ENCODE measurements around the gene CTNS. TPM values are rescaled to one million over a fixed set of nuclear protein-coding genes. Genes with fewer than 3 reads are reported as not detected.

CTNS gene
- total RNA-seq, 4 donors from 2014 or later = 1.2 to 25.7 (median 18.8) TPM

DNA sequence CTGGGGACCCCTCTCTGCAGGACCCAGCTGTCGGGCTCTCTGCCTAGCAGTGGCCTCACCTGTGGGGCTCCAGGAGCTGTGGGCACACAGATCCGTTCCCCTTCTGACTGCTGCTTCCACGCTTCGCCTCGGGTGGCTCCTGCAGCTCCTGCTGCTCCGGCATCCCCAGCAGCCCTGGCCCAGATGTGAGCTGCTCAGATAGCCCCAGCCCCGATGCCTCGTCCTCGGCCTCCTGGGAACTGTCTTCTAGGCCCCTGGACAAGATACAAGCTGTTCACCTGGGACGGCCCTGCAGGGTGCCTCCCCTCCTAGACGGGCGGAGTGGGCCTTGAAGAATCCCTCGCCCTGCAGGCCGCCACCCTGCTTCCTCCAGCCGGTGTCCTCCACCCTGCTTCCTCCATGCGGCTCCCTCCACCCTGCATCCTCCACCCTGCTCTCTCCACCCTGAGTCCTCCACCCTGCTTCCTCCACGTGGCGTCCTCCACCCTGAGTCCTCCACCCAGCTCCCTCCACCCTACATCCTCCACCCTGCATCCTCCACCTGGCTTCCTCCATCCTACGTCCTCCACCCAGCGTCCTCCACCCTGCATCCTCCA, 43.1 kb downstream of the CTNS start:
- peaks cover 22% of the 10 kb centered on the region for H3K27me3 ChIP-seq
- WGBS, 2 donors (ENCODE audit: low coverage in 1 of 2) = 35 to 40% methylated on average over 4 to 20 of the region's 20 CpGs
- TF ChIP-seq POLR2AphosphoS5 (IDR thresholded peaks at IDR 0.05) = no peak
- TF ChIP-seq, protein P1, sequence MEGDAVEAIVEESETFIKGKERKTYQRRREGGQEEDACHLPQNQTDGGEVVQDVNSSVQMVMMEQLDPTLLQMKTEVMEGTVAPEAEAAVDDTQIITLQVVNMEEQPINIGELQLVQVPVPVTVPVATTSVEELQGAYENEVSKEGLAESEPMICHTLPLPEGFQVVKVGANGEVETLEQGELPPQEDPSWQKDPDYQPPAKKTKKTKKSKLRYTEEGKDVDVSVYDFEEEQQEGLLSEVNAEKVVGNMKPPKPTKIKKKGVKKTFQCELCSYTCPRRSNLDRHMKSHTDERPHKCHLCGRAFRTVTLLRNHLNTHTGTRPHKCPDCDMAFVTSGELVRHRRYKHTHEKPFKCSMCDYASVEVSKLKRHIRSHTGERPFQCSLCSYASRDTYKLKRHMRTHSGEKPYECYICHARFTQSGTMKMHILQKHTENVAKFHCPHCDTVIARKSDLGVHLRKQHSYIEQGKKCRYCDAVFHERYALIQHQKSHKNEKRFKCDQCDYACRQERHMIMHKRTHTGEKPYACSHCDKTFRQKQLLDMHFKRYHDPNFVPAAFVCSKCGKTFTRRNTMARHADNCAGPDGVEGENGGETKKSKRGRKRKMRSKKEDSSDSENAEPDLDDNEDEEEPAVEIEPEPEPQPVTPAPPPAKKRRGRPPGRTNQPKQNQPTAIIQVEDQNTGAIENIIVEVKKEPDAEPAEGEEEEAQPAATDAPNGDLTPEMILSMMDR (IDR thresholded peaks at IDR 0.05) = no peak
- TF ChIP-seq EP300 (IDR thresholded peaks at IDR 0.05; ENCODE audit: low read depth) = no peak
- TF ChIP-seq POLR2A (IDR thresholded peaks at IDR 0.05) = no peak
- no peaks in the 10 kb centered on the region for H3K9me3 ChIP-seq
- H3K4me3 ChIP-seq = no peak overlapping the region
- no peak for DNase-seq
- H3K4me1 ChIP-seq = no peaks in the 10 kb centered on the region
- H3K36me3 ChIP-seq = no peaks in the 10 kb centered on the region
- no peak overlapping the region for H3K27ac ChIP-seq
- in situ Hi-C loops (cut with MboI; ENCODE audit: low pct_ligation_motif_present in 1 of 4, low pct_unique_long_range_greater_than_20kb in 1 of 4, low sequenced_read_pairs in 3 of 4) (no loop called here), intact Hi-C loops (cut with DNase I; ENCODE audit: low total_unique reads) (no loop called here)

DNA sequence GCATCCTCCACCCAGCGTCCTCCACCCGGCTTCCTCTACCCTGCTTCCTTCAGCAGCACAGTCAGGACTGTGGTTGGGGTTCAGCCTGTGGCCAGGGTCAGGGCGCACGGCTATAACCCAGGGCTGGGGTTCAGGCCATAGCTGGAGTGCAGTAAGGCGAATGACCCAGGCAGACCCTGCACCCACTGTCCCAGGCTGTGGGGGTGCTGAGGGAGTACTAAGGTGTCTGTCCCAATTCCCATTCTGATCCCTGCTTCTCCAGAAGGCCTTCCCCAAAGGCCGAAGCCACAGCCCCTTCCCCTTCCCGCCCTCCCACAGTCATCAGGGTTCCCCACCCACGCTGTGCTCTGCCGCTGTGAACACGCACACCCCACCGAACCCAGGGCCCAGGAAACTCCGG, 44.5 kb downstream of the CTNS start:
- 84 to 90% methylated on average over 4 to 12 of the region's 12 CpGs for WGBS, 2 donors (ENCODE audit: low coverage in 1 of 2)
- Histone ChIP-seq H3K9me3 (no peaks in the 10 kb centered on the region), H3K4me1 (no peaks in the 10 kb centered on the region), H3K27ac (no peak overlapping the region), H3K4me3 (no peak overlapping the region), H3K27me3 (peaks cover 30% of the 10 kb centered on the region), H3K36me3 (no peaks in the 10 kb centered on the region)
- TF ChIP-seq EP300 (IDR thresholded peaks at IDR 0.05; ENCODE audit: low read depth) = no peak
- TF ChIP-seq, protein P1 (IDR thresholded peaks at IDR 0.05) = no peak
- TF ChIP-seq POLR2AphosphoS5 (IDR thresholded peaks at IDR 0.05) = no peak
- no peak for TF ChIP-seq POLR2A (IDR thresholded peaks at IDR 0.05)
- in situ Hi-C loops (cut with MboI; ENCODE audit: low pct_ligation_motif_present in 1 of 4, low pct_unique_long_range_greater_than_20kb in 1 of 4, low sequenced_read_pairs in 3 of 4) (no loop called here), intact Hi-C loops (cut with DNase I; ENCODE audit: low total_unique reads) (no loop called here)
- no peak for DNase-seq

DNA sequence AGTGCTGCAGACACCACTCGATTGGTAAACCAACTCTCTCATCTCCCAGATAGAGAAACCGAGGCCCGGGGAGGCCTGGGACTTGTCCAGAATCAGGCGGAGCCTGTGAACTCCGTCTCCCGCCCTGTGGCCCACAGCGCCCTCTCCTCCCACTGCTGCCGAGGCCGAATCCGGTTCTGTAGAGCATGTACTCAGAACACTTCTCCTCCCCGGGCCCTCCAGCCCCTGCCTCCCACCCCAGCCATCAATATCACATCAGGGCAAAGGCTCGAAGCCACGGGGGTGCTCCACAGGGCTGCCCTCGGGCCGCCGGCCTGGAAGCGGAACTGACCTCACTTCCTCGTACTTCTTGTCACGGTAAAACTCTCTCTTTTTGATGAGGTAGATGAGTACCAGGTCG, 45.0 kb downstream of the CTNS start:
- in situ Hi-C loops (cut with MboI; ENCODE audit: low pct_ligation_motif_present in 1 of 4, low pct_unique_long_range_greater_than_20kb in 1 of 4, low sequenced_read_pairs in 3 of 4) = no loop called here
- WGBS, 2 donors (ENCODE audit: low coverage in 1 of 2) = 80% methylated on average over 20 of the region's 20 CpGs; no CpG with 5 or more reads in 1 of the 2 donors
- TF ChIP-seq, protein P1 (IDR thresholded peaks at IDR 0.05) = no peak
- no peak for TF ChIP-seq POLR2AphosphoS5 (IDR thresholded peaks at IDR 0.05)
- no peak overlapping the region for H3K4me3 ChIP-seq
- H3K27ac ChIP-seq = no peak overlapping the region
- H3K27me3 ChIP-seq = peaks cover 30% of the 10 kb centered on the region
- H3K9me3 ChIP-seq = no peaks in the 10 kb centered on the region
- no peaks in the 10 kb centered on the region for H3K36me3 ChIP-seq
- intact Hi-C loops (cut with DNase I; ENCODE audit: low total_unique reads) = no loop called here
- DNase-seq = no peak
- no peaks in the 10 kb centered on the region for H3K4me1 ChIP-seq

DNA sequence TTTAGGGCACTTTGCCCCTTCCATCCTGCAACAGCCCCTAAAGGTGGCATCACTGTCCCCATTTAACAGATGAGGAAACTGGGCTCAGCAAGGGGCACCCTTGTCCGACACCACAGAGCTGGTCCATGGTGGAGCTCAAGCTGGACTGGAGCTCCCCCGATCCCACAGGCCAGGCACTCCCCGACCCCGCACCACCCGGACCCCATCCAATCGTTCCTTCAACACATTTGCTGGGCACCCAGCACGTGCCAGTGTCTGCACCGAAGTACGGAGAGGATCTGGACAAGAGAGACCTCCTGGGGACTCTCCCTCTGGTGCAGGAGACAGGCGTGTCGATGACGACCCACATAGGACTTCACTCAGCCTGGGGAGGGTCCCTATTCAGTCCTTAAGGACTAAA, 45.5 kb downstream of the CTNS start:
- WGBS, 2 donors (ENCODE audit: low coverage in 1 of 2) = 83% methylated on average over 10 of the region's 12 CpGs; no CpG with 5 or more reads in 1 of the 2 donors
- no peak for DNase-seq
- no peak overlapping the region for H3K27ac ChIP-seq
- no peaks in the 10 kb centered on the region for H3K4me1 ChIP-seq
- H3K27me3 ChIP-seq = peaks cover 30% of the 10 kb centered on the region
- intact Hi-C loops (cut with DNase I; ENCODE audit: low total_unique reads) (no loop called here), in situ Hi-C loops (cut with MboI; ENCODE audit: low pct_ligation_motif_present in 1 of 4, low pct_unique_long_range_greater_than_20kb in 1 of 4, low sequenced_read_pairs in 3 of 4) (no loop called here)
- TF ChIP-seq POLR2AphosphoS5 (IDR thresholded peaks at IDR 0.05) = no peak
- TF ChIP-seq, protein P1 (IDR thresholded peaks at IDR 0.05) = no peak
- TF ChIP-seq EP300 (IDR thresholded peaks at IDR 0.05; ENCODE audit: low read depth) = no peak
- TF ChIP-seq POLR2A (IDR thresholded peaks at IDR 0.05) = no peak
- no peaks in the 10 kb centered on the region for H3K9me3 ChIP-seq
- H3K36me3 ChIP-seq = no peaks in the 10 kb centered on the region
- H3K4me3 ChIP-seq = no peak overlapping the region

All from transverse colon (tissue), 4 donors.